GM21447 (cell line): Measurements from ENCODE around the gene KRTCAP2.
A peak's percentile ranks its signal among the peaks of the same experiment; 100 is the strongest.

Source experiments
- ATAC-seq: cut with Tn5 transposase; IDR thresholded peaks from one replicate; pipeline ENCODE4 v1.9.1; 2021; ENCODE audit not compliant: unreplicated experiment

KRTCAP2 gene

GRCh38 chr1:155184835-155185782 is 12.0 kb upstream of the KRTCAP2 start:
- ATAC-seq: peak; percentile 82

- ATAC-seq: no peak
Measured at GRCh38 chr1:155184351-155184811, 11.3 kb upstream of the KRTCAP2 start.

DNA sequence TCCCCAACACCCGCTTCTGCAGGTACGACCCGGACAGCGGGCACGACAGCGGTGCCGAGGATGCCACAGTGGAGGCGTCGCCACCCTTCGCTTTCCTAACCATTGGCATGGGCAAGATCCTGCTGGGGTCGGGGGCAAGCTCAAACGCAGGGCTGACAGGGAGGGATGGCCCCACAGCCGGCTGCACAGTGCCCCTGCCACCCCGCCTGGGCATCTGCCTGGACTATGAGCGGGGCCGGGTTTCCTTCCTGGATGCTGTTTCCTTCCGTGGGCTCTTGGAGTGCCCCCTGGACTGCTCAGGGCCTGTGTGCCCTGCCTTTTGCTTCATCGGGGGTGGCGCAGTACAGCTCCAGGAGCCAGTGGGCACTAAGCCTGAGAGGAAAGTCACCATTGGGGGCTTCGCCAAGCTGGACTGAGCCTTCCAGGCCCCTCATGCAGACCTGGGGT is 10.7 kb upstream of the KRTCAP2 start:
- ATAC-seq: no peak

DNA sequence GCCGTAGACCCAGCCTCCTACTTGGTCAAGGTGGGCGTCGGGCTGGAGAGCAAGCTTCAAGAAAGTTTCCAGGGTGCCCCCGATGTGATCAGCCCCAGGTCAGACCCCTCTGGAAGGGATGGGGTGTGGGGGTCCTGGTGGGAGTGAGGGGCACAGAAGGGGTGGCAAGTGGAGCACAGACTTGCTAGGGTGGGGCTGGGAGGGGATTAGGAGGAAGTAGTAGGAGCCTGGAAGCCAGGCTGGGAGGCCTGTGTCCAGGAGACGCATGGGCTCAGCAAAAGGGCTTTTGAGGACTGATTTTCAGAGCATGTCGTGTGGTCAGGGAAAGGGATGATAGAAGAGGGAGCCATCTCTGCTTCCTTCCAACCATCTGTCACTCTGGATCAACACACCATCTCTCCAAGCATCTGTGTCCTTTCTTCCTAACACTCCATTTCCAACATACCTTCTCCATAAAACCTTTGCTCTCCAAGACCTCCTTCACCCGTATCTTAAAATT is 9.0 kb upstream of the KRTCAP2 start:
- no peak for ATAC-seq

GRCh38 chr1:155181371-155182051 is 8.4 kb upstream of the KRTCAP2 start:
- no peak for ATAC-seq

GRCh38 chr1:155179112-155180031 is 6.3 kb upstream of the KRTCAP2 start:
- no peak for ATAC-seq

- no peak for ATAC-seq
Measured at GRCh38 chr1:155178441-155179111, 5.5 kb upstream of the KRTCAP2 start.

- no peak for ATAC-seq
Measured at GRCh38 chr1:155177918-155178281, 4.8 kb upstream of the KRTCAP2 start.

- ATAC-seq: no peak
Measured at GRCh38 chr1:155177192-155177917, 4.3 kb upstream of the KRTCAP2 start.

GRCh38 chr1:155176544-155177071 is 3.5 kb upstream of the KRTCAP2 start:
- ATAC-seq: peak; percentile 40

DNA sequence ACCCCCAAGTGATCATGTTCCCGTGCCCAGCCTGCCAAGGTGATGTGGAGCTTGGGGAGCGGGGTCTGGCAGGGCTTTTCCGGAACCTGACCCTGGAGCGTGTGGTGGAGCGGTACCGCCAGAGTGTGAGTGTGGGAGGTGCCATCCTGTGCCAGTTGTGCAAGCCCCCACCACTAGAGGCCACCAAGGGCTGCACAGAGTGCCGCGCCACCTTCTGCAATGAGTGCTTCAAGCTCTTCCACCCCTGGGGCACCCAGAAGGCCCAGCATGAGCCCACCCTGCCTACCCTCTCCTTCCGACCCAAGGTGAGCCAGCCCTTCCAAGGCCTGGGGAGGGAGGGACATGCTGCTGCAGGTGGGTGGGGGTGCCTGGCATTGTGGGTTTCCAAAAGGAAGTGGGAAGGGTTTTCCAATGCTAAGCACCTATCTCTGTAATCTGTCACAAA is 2.8 kb upstream of the KRTCAP2 start:
- no peak for ATAC-seq

- no peak for ATAC-seq
Measured at GRCh38 chr1:155175281-155175926, 2.3 kb upstream of the KRTCAP2 start.

DNA sequence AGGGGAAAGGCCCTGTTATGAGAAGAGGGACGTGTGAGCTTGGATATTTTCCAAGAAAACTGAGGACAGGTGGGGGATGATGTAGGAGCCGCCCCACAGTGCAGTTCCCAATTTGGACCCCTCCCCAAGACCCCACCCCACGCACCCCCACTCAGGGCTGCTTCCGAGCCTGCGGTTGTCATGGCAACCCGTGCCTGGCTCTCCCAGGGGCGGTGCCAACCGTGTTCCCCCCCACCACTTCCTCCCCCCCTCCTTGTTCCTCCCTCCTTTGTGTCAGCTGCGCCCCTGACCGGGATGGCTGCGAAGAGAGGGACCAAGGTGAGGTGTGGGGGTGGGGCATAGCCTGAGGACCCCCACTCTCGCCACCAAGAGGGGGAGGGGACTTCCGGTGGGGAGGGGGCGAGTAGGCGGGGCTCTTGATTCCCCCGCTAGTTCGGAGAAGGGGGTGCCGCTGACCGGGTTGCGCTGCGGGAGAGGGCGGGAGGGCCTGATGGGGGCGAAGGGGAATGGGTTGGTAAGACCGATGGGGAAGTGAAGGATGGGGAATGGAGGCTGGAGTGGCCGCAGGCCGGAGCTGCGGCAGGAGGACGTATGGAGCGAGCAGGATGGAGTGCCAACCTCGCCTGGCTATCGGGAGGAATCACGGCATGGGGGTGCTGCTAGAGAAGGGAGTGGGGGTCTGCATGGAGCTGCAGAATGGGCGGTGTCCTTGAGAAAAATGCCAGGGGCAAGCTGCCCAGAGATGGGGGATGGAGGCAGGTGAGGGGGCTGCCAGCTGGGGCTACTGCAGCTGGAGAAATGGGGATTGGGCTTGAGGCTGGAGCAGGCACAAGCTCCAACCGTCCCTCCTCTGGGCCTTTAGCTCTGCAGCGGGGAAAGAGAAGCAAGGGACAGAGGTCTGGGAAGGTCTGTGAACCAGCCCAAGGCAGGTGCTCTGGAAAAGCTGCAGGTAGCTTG is 1.5 kb upstream of the KRTCAP2 start:
- ATAC-seq: no peak

- ATAC-seq: peak; percentile 8
Measured at GRCh38 chr1:155173478-155174323, 597 bp upstream of the KRTCAP2 start, which contains the start of gene TRIM46. Gene TRIM46 (plus strand): TSS chr1:155173849. CDS start chr1:155173967, 118 bp downstream.

GRCh38 chr1:155171836-155172731 is 1.0 kb downstream of the KRTCAP2 start:
- peak; percentile 12 for ATAC-seq

DNA sequence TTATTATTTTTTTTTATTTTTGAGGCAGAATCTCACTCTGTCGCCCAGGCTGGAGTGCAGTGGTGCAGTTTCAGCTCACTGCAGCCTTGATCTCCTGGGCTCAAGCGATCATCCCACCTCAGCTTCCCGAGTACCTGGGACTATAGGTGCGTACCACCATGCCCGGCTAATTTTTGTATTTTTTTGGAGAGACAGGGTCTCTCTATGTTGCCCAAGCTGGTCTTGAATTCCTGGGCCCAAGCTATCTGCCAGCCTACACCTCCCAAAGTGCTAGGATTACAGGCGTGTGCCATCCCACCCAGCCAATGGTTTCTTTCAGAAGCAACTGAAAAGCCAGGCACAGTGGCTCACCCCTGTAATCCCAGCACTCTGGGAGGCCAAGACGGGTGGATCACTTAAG is 2.3 kb downstream of the KRTCAP2 start:
- ATAC-seq: no peak
